H1 (cell line): ENCODE results near the gene POFUT2. TPM values are rescaled to one million over a fixed set of nuclear protein-coding genes. Genes with fewer than 3 reads are reported as not detected.

Experiments
- CTCF ChIA-PET: fragments of 300-600 bp; sonication (Branson Sonifier 250); formaldehyde crosslinking; loops from one replicate; lab custom pipeline; 2021; ENCODE audit not compliant: partially characterized antibody; lab: Charles Lee
- POLR2A ChIA-PET: fragments of 300-600 bp; sonication (Branson Sonifier 250); formaldehyde crosslinking; loops from one replicate; lab custom pipeline; 2021; ENCODE audit warnings: inconsistent platforms; ENCODE audit not compliant: partially characterized antibody; lab: Charles Lee
- DNase-seq, 2 experiments: peaks; one replicate each; pipeline versions ENCODE4 v3.0.0 to v3.0.0-alpha.2; 2010 to 2022; ENCODE audit warnings: low spot score in 2 of 2, low read depth in 1 of 2, mixed read lengths in 1 of 2
- FAIRE-seq: peaks from 2 replicates; lab custom pipeline; 2011; peaks lifted over from hg19 to GRCh38; lab: Jason Lieb, UNC
- H2AFZ ChIP-seq: 2 replicates; pipeline ENCODE4 v1.8.1; 2012; ENCODE audit warnings: low read length, inconsistent platforms
- H2AK5ac ChIP-seq: 2 replicates; pipeline ENCODE4 v1.6.1; 2013; ENCODE audit warnings: low read depth, low read length
- H2BK120ac ChIP-seq: replicated peaks from 2 replicates; pipeline ENCODE3; 2013; ENCODE audit warnings: low read depth, low read length, inconsistent platforms
- H2BK12ac ChIP-seq: 2 replicates; pipeline ENCODE4 v1.6.1; 2013; ENCODE audit warnings: low read depth, low read length
- H2BK15ac ChIP-seq: 2 replicates; pipeline ENCODE4 v1.6.1; 2013; ENCODE audit warnings: low read length
- H2BK20ac ChIP-seq: 2 replicates; pipeline ENCODE4 v1.6.1; 2013; ENCODE audit warnings: low read length
- H2BK5ac ChIP-seq: 2 replicates; pipeline ENCODE4 v1.6.1; 2013; ENCODE audit warnings: low read depth, low read length
- H3K14ac ChIP-seq: 2 replicates; pipeline ENCODE4 v1.6.1; 2013; ENCODE audit warnings: inconsistent platforms; ENCODE audit not compliant: insufficient read length
- H3K18ac ChIP-seq: 2 replicates; pipeline ENCODE4 v1.6.1; 2013; ENCODE audit warnings: low read length; ENCODE audit errors: extremely low read depth
- H3K23ac ChIP-seq: 2 replicates; pipeline ENCODE4 v1.6.1; 2013; ENCODE audit warnings: inconsistent platforms; ENCODE audit not compliant: insufficient read length
- H3K23me2 ChIP-seq: 2 replicates; pipeline ENCODE4 v1.6.1; 2013; ENCODE audit warnings: low read depth, low read length
- H3K27ac ChIP-seq: 2 replicates; pipeline ENCODE4 v1.6.1; 2011; ENCODE audit warnings: low read depth, low read length, inconsistent platforms
- H3K27me3 ChIP-seq, 4 experiments: replicated peaks in 1 of 4; 1 replicate in 1 of 4; 2 replicates in 3 of 4; pipeline versions ENCODE4 v1.6.1 to v1.8.1; 2011 to 2013; ENCODE audit warnings: low read length in 3 of 4, mild to moderate bottlenecking in 3 of 4, inconsistent platforms in 2 of 4, mixed read lengths in 2 of 4, moderate library complexity in 1 of 4; ENCODE audit not compliant: control insufficient read depth in 3 of 4, insufficient read depth in 3 of 4; ENCODE audit errors: extremely low read depth in 1 of 4
- H3K36me3 ChIP-seq, 4 experiments: 2 replicates each; pipeline versions ENCODE4 v1.6.1 to v1.8.1; 2011 to 2013; ENCODE audit warnings: mild to moderate bottlenecking in 4 of 4, low read length in 3 of 4, moderate library complexity in 2 of 4, control low read depth in 1 of 4, inconsistent platforms in 1 of 4; ENCODE audit not compliant: insufficient read depth in 4 of 4, control insufficient read depth in 2 of 4
- H3K4ac ChIP-seq: replicated peaks from 2 replicates; pipeline ENCODE3; 2013; ENCODE audit warnings: low read length, low read depth, mixed read lengths, inconsistent platforms; ENCODE audit not compliant: insufficient read length
- H3K4me1 ChIP-seq, 4 experiments: replicated peaks in 1 of 4; 1 replicate in 1 of 4; 2 replicates in 3 of 4; pipeline versions ENCODE4 v1.6.1 to v1.8.1; 2011 to 2013; ENCODE audit warnings: low read length in 3 of 4, inconsistent platforms in 2 of 4, mixed read lengths in 1 of 4; ENCODE audit not compliant: insufficient read depth in 4 of 4, control insufficient read depth in 3 of 4
- H3K4me2 ChIP-seq, 2 experiments: 2 replicates each; pipeline versions ENCODE4 v1.6.1 to v1.8.1; 2011 to 2013; ENCODE audit warnings: low read depth in 2 of 2, low read length in 2 of 2, control low read depth in 1 of 2, inconsistent platforms in 1 of 2, mild to moderate bottlenecking in 1 of 2; ENCODE audit not compliant: insufficient read depth in 1 of 2
- H3K4me3 ChIP-seq, 4 experiments: fragments of 200-600, 300-600 bp in 1 of 4; sonication (generic), shearing (Covaris generic), sonication (Bioruptor Twin) in 1 of 4; 2 replicates each; pipeline versions ENCODE4 v1.5.1 to v1.8.1; 2011 to 2016; ENCODE audit warnings: low read length in 4 of 4, low read depth in 3 of 4, control low read depth in 2 of 4, inconsistent platforms in 2 of 4, mild to moderate bottlenecking in 2 of 4, mixed read lengths in 1 of 4, moderate library complexity in 1 of 4; ENCODE audit not compliant: insufficient read depth in 2 of 4; ENCODE audit errors: extremely low read depth in 1 of 4
- H3K56ac ChIP-seq: replicated peaks from 2 replicates; pipeline ENCODE3; 2013; ENCODE audit warnings: low read depth, mild to moderate bottlenecking, mixed read lengths, low read length, inconsistent platforms; ENCODE audit not compliant: insufficient read length
- H3K79me1 ChIP-seq: 2 replicates; pipeline ENCODE4 v1.6.1; 2013; ENCODE audit warnings: low read depth, low read length, control low read depth
- H3K79me2 ChIP-seq, 2 experiments: 2 replicates each; pipeline versions ENCODE4 v1.6.1 to v1.8.1; 2012 to 2013; ENCODE audit warnings: low read length in 2 of 2, mild to moderate bottlenecking in 2 of 2, inconsistent platforms in 1 of 2; ENCODE audit not compliant: insufficient read depth in 2 of 2, control insufficient read depth in 1 of 2
- H3K9ac ChIP-seq, 4 experiments: replicated peaks in 1 of 4; 1 replicate in 1 of 4; 2 replicates in 3 of 4; pipeline versions ENCODE4 v1.6.1 to v1.8.1; 2011 to 2013; ENCODE audit warnings: low read depth in 3 of 4, low read length in 3 of 4, control low read depth in 2 of 4, mild to moderate bottlenecking in 2 of 4, moderate library complexity in 2 of 4, inconsistent platforms in 1 of 4; ENCODE audit errors: extremely low read depth in 1 of 4
- H3K9me3 ChIP-seq, 2 experiments: 2 replicates each; pipeline versions ENCODE4 v1.6.1 to v1.8.1; 2012 to 2013; ENCODE audit warnings: mild to moderate bottlenecking in 2 of 2, moderate library complexity in 2 of 2, control low read depth in 1 of 2, inconsistent platforms in 1 of 2, low read depth in 1 of 2, low read length in 1 of 2, mixed read lengths in 1 of 2; ENCODE audit not compliant: insufficient read depth in 2 of 2
- H4K20me1 ChIP-seq, 2 experiments: replicated peaks in 1 of 2; 2 replicates each; pipeline versions ENCODE3 to v1.8.1; 2011 to 2013; ENCODE audit warnings: inconsistent platforms in 2 of 2, low read length in 2 of 2, mild to moderate bottlenecking in 1 of 2; ENCODE audit not compliant: insufficient read depth in 2 of 2, control insufficient read depth in 1 of 2
- H4K5ac ChIP-seq: 2 replicates; pipeline ENCODE4 v1.6.1; 2013; ENCODE audit warnings: low read length, low read depth, mixed read lengths, inconsistent platforms; ENCODE audit not compliant: insufficient read length
- H4K8ac ChIP-seq: 2 replicates; pipeline ENCODE4 v1.8.0; 2013; ENCODE audit warnings: mild to moderate bottlenecking, moderate library complexity, low read length, inconsistent platforms; ENCODE audit not compliant: insufficient read depth; ENCODE audit errors: extremely low read depth
- H4K91ac ChIP-seq: replicated peaks from 2 replicates; pipeline ENCODE3; 2013; ENCODE audit warnings: low read length, mixed read lengths, inconsistent platforms; ENCODE audit not compliant: insufficient read length
- BACH1 ChIP-seq: IDR thresholded peaks from 2 replicates; pipeline ENCODE4 v1.6.1; 2012; ENCODE audit warnings: low read length, improper control_type of control experiment
- BRCA1 ChIP-seq: IDR thresholded peaks from 2 replicates; pipeline ENCODE4 v1.6.1; 2012; ENCODE audit warnings: low read depth, low read length, improper control_type of control experiment
- EP300 ChIP-seq, 2 experiments: IDR thresholded peaks; 1 replicate in 1 of 2; 2 replicates in 1 of 2; pipeline ENCODE4 v1.6.1; 2011 to 2012; ENCODE audit warnings: low read depth in 2 of 2, low read length in 2 of 2, mild to moderate bottlenecking in 2 of 2, borderline replicate concordance in 1 of 2, inconsistent platforms in 1 of 2, moderate library complexity in 1 of 2
- HDAC6 ChIP-seq: IDR thresholded peaks from one replicate; pipeline ENCODE4 v1.7.1; 2012; ENCODE audit warnings: low read depth, mild to moderate bottlenecking, inconsistent platforms, low read length, moderate library complexity
- SAP30 ChIP-seq: fragments of 300-600 bp; sonication (generic); IDR thresholded peaks from 2 replicates; pipeline ENCODE4 v1.7.1; 2012; ENCODE audit warnings: low read length, moderate library complexity, mild to moderate bottlenecking, inconsistent platforms; ENCODE audit not compliant: insufficient read depth, insufficient replicate concordance
- TEAD4 ChIP-seq: IDR thresholded peaks from 2 replicates; pipeline ENCODE4 v1.6.1; 2012; ENCODE audit warnings: low read depth, low read length, inconsistent platforms, mixed read lengths
- WGBS, 2 experiments: shearing (Covaris generic) in 1 of 2; methylation state at CpG; one replicate each; pipeline versions ENCODE4 v1.1.6 to v1.1.7; 2013 to 2015; ENCODE audit warnings: low lambda C conversion rate in 2 of 2, mixed read lengths in 2 of 2, inconsistent platforms in 1 of 2, low coverage in 1 of 2, missing lambda C conversion rate in 1 of 2; ENCODE audit not compliant: insufficient replicate concordance in 2 of 2, insufficient coverage in 1 of 2, insufficient read length in 1 of 2; ENCODE audit errors: extremely low coverage in 1 of 2, missing lambda C conversion rate in 1 of 2; 5-methylcytosine and 5-hydroxymethylcytosine counted together
- polyA plus RNA-seq, 7 experiments: library from polyadenylated mRNA; depleted of rRNA in 3 of 7; stranded (reverse) in 5 of 7; unstranded in 2 of 7; fragments of >200 nt in 5 of 7; fragments of 200-250 nt in 2 of 7; gene quantifications; 1 replicate in 5 of 7; 2 replicates in 1 of 7; 4 replicates in 1 of 7; pipeline versions ENCODE4 v1.2.1 to v1.2.3, GENCODE V29; 2011 to 2013; ENCODE audit warnings: missing spikeins in 2 of 7, mixed read lengths in 2 of 7
- total RNA-seq: library from RNA; stranded (reverse); fragmentation: NEBNext Ultra II Directional; extraction: Animal tissue kit (Norgen Biotek cat#: 25700); gene quantifications from 2 replicates; pipeline ENCODE4 v1.2.1, GENCODE V29; 2021
- TF ChIP-seq, protein P1 (sequence below): IDR thresholded peaks from 2 replicates; pipeline ENCODE4 v1.6.1; 2011; ENCODE audit warnings: low read depth, mild to moderate bottlenecking, low read length; ENCODE audit not compliant: insufficient read depth
- TF ChIP-seq, protein P2 (sequence below): IDR thresholded peaks from 2 replicates; pipeline ENCODE4 v1.6.1; 2012; ENCODE audit warnings: inconsistent platforms

Gene POFUT2
- total and polyA plus RNA-seq, 2 of the 8 experiments (the other 6 are each of a cell fraction or from before 2014, with no cell fraction given) = 13.7 to 32.1 TPM

DNA sequence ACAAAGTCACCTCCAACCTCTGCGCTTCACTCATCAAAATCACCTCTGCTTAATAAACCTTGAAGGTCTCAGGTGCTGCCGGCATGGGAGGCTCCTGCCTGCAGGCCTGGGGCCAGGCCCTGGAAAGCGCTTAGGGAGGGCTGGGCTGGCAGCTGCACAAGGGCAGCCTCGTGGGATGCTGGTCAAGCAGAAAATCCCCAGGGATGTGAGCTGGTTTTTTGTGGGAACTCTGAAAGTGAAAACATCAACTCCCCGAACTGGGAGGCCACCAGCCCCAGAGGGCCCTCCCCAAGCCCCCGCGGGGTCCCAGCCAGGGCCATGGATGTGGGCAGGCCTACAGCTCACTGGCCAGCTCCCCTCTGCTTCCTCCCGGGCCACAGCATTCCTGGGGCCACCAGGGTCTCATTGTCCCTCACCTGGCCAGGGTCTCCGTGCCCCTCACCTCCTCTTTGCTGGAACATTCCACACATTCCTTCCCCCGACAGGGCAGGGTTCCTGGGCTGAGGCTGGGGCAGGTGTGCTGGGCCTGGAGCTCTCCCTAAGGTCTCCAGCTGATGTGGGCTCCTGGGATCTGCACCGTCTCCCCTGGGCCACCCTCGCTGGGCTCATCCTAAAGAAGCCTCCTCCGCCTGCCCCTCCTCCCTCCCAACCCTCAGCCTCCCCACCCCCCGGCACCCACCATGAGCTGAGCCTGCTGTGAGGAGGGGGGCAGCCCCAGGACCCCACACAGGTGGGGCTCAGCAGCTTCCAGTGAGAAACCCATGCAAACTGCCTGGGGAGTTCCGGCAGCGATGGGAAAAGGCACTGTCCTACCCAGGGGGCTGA lies 36.0 kb upstream of the POFUT2 start:
- peak overlapping the region; percentile 59 for H3K4ac ChIP-seq
- no peaks in the 10 kb centered on the region; a peak in 1 of 7 replicates for H3K27me3 ChIP-seq
- H3K14ac ChIP-seq = no peak overlapping the region
- no peak overlapping the region for H3K23ac ChIP-seq
- H3K9ac ChIP-seq = no peak overlapping the region
- no peaks in the 10 kb centered on the region for H3K23me2 ChIP-seq
- H4K20me1 ChIP-seq = no peaks in the 10 kb centered on the region
- no peak overlapping the region for H3K27ac ChIP-seq
- H3K79me1 ChIP-seq = no peaks in the 10 kb centered on the region
- no peaks in the 10 kb centered on the region for H3K36me3 ChIP-seq
- peak overlapping the region; percentile 1; the same call in 1 of the 2 replicates for H4K8ac ChIP-seq
- ChIA-PET CTCF (interaction anchor here (0.6 to 3.8 kb wide), 13 partner anchors 11 to 186 kb away, joined by 3 to 27 read pairs (median 3); no protein-coding TSS in a partner anchor), POLR2A (interaction anchor here (0.9 to 4.0 kb wide), 12 partner anchors 8 to 202 kb away, joined by 3 to 14 read pairs (median 4); partner anchors contain the start of gene POFUT2)
- no peaks in the 10 kb centered on the region for H3K9me3 ChIP-seq
- no peak overlapping the region; a peak in 1 of 4 replicates for H3K4me2 ChIP-seq
- H2AK5ac ChIP-seq = no peak overlapping the region
- no peak overlapping the region for H4K5ac ChIP-seq
- H2BK15ac ChIP-seq = peak overlapping the region; percentile 46; the same call in 1 of the 2 replicates
- no peak overlapping the region; the same call in 1 of the 2 replicates for H3K18ac ChIP-seq
- no peak overlapping the region for H3K56ac ChIP-seq
- 75% methylated on average over 10 of the region's 16 CpGs; no CpG with 5 or more reads in 1 of the 2 experiments for WGBS, 2 experiments
- no peak overlapping the region for H2BK20ac ChIP-seq
- no peak overlapping the region for H2BK120ac ChIP-seq
- peak overlapping the region; percentile 85; the same call in 1 of the 2 replicates for H2BK12ac ChIP-seq
- H2AFZ ChIP-seq = no peak overlapping the region
- peaks cover 0 to 15% (median 13%) of the 10 kb centered on the region in 4 experiments; a peak in 6 of 7 replicates for H3K4me1 ChIP-seq
- DNase-seq (peak in 1 of 2 experiments; percentile 60), FAIRE-seq (no peak)
- H3K4me3 ChIP-seq = 0 out of 8 replicates have a peak overlapping the region, but pooled peaks of 2 of the 4 experiments have one; percentile 3 to 10
- TF ChIP-seq TEAD4 = peak; percentile 98
- peak in 1 of 2 experiments; percentile 29; a peak in 1 of 3 replicates for TF ChIP-seq EP300 (IDR thresholded peaks at IDR 0.05; ENCODE audit: borderline replicate concordance in 1 of 2, low read depth in 2 of 2, low read length in 2 of 2)
- TF ChIP-seq BRCA1 = no peak
- no peak for TF ChIP-seq HDAC6
- TF ChIP-seq, protein P1, sequence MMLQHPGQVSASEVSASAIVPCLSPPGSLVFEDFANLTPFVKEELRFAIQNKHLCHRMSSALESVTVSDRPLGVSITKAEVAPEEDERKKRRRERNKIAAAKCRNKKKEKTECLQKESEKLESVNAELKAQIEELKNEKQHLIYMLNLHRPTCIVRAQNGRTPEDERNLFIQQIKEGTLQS = no peak
- TF ChIP-seq SAP30 = no peak
- TF ChIP-seq, protein P2, sequence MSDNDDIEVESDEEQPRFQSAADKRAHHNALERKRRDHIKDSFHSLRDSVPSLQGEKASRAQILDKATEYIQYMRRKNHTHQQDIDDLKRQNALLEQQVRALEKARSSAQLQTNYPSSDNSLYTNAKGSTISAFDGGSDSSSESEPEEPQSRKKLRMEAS = peak; percentile 36; the same call in 1 of the 2 replicates
- TF ChIP-seq BACH1 = no peak
- H3K79me2 ChIP-seq = no peaks in the 10 kb centered on the region
- peak overlapping the region; percentile 55; the same call in 1 of the 2 replicates for H2BK5ac ChIP-seq
- H4K91ac ChIP-seq = no peak overlapping the region
